Dendritic cell treated with granulocyte-macrophage colony-stimulating factor and Interleukin-4, amounts not matched to agents 40 ng/mL and 50 ng/mL, for 4 days (primary cell): ENCODE results near the gene MS4A7.

ENCODE experiments used
- H3K27ac Mint-ChIP-seq: one replicate; pipeline ENCODE4 v1.8.0; 2022; ENCODE audit warnings: mild to moderate bottlenecking, mixed read lengths
- H3K27me3 Mint-ChIP-seq: one replicate; pipeline ENCODE4 v1.8.0; 2022; ENCODE audit warnings: mild to moderate bottlenecking, mixed read lengths
- H3K36me3 Mint-ChIP-seq: one replicate; pipeline ENCODE4 v1.8.0; 2022; ENCODE audit warnings: low read depth, mixed read lengths
- H3K4me1 Mint-ChIP-seq: one replicate; pipeline ENCODE4 v1.8.0; 2022; ENCODE audit warnings: low read depth, mixed read lengths
- H3K4me3 Mint-ChIP-seq: one replicate; pipeline ENCODE4 v1.8.0; 2022; ENCODE audit warnings: mild to moderate bottlenecking, moderate library complexity, mixed read lengths
- H3K9me3 Mint-ChIP-seq: one replicate; pipeline ENCODE4 v1.8.0; 2022; ENCODE audit warnings: mixed read lengths
- intact Hi-C: fragments of 100-400 bp; cut with micrococcal nuclease; formaldehyde crosslinking; loops from one replicate; pipeline ENCODE4 v1.15.0; 2022

MS4A7 gene

DNA sequence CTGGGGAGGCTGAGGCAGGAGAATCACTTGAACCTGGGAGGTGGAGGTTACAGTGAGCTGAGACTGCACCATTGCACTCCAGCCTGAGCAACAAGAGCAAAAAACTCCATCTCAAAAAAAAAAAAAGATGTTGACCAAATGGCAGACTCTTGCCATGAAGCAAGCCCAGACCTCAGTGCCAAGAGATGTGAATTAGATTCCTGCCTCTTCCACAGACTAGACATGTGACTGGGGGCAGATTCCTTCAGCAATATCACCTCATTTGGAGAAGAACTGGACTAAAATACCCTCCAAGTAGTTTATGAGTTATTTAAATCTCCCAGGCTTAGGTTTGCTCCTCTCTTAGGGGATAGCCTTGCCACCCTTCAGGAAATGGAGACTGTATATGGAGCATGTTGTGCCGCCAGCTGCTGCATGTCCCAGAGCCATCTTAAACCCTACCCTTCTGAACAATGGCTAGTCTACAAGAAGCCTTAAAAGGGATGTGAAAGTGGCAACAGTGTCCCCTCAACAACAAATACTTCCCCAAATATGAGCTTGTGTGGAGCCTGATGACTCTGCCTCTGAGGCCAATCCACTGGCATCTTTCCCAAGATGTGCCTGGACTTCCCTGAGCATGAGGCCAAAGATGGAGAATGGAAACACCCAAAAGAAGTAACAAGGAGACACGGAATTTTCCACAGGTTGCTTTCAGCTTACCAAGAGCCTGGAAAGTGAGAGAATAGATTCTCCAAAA, 763 bp upstream of the MS4A7 start:
- Mint-ChIP-seq H3K36me3 (peaks cover 52% of the 10 kb centered on the region), H3K9me3 (no peaks in the 10 kb centered on the region), H3K27me3 (no peaks in the 10 kb centered on the region), H3K4me1 (peaks cover 82% of the 10 kb centered on the region), H3K4me3 (peak overlapping the region; percentile 96), H3K27ac (peak overlapping the region; percentile 93)
- intact Hi-C loops = loop anchor here (1.0 kb wide), 2 partner anchors 13 to 19 kb away; partner anchors contain the start of gene MS4A14

- Mint-ChIP-seq H3K36me3 (peaks cover 100% of the 10 kb centered on the region), H3K4me1 (peaks cover 73% of the 10 kb centered on the region), H3K9me3 (no peaks in the 10 kb centered on the region), H3K27me3 (no peaks in the 10 kb centered on the region), H3K27ac (peak overlapping the region; percentile 81), H3K4me3 (no peak overlapping the region)
- intact Hi-C loops = no loop called here
Measured at GRCh38 chr11:60389279-60389910, 11.1 kb downstream of the MS4A7 start.

GRCh38 chr11:60390419-60390818, 12.1 kb downstream of the MS4A7 start:
- no peaks in the 10 kb centered on the region for H3K9me3 Mint-ChIP-seq
- H3K4me1 Mint-ChIP-seq = peaks cover 74% of the 10 kb centered on the region
- intact Hi-C loops = no loop called here
- H3K4me3 Mint-ChIP-seq = no peak overlapping the region
- H3K36me3 Mint-ChIP-seq = peaks cover 98% of the 10 kb centered on the region
- H3K27ac Mint-ChIP-seq = peak overlapping the region; percentile 81
- H3K27me3 Mint-ChIP-seq = no peaks in the 10 kb centered on the region

GRCh38 chr11:60392361-60392760, 14.0 kb downstream of the MS4A7 start:
- peak overlapping the region; percentile 29 for H3K27ac Mint-ChIP-seq
- H3K9me3 Mint-ChIP-seq = no peaks in the 10 kb centered on the region
- peaks cover 84% of the 10 kb centered on the region for H3K36me3 Mint-ChIP-seq
- no peaks in the 10 kb centered on the region for H3K27me3 Mint-ChIP-seq
- intact Hi-C loops = no loop called here
- no peak overlapping the region for H3K4me3 Mint-ChIP-seq
- peaks cover 75% of the 10 kb centered on the region for H3K4me1 Mint-ChIP-seq

- intact Hi-C loops = no loop called here
- Mint-ChIP-seq H3K36me3 (peaks cover 84% of the 10 kb centered on the region), H3K27ac (peak overlapping the region; percentile 29), H3K4me3 (no peak overlapping the region), H3K4me1 (peaks cover 74% of the 10 kb centered on the region), H3K9me3 (no peaks in the 10 kb centered on the region), H3K27me3 (no peaks in the 10 kb centered on the region)
Measured at GRCh38 chr11:60393016-60393415, 14.7 kb downstream of the MS4A7 start.

DNA sequence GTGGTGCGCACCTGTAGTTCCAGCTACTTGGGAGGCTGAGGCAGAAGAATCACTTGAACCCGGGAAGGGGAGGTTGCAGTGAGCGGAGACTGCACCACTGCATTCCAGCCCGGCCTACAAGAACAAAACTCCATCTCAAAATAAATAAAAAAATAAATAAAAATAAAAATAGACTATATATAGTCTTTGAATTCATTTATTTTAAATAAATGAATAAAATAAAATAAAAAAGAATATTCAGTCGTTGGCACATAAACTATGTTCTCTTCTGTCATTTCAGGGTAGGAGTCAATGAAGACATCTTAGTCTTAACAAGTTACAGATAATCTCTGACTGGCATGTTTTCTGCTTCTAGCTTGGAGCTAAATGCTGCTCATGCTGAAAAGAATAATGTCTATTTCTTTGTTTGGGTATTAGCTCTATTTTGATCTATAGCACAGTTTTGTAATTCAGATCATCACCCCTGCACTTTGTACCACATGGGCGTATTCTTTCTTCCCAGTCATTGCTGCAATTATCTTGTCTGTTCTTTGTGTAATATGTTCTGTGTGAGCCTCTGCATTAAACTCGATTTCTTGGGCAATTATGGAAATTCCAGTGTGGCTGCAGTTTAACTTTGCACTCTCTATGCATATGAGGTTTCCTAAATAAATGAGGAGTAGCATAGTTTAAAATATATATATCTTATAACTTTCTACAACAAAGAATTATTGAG, 16.5 kb downstream of the MS4A7 start:
- H3K27ac Mint-ChIP-seq = peak overlapping the region; percentile 60
- intact Hi-C loops = no loop called here
- H3K4me3 Mint-ChIP-seq = no peak overlapping the region
- H3K9me3 Mint-ChIP-seq = no peaks in the 10 kb centered on the region
- H3K27me3 Mint-ChIP-seq = no peaks in the 10 kb centered on the region
- peaks cover 65% of the 10 kb centered on the region for H3K4me1 Mint-ChIP-seq
- H3K36me3 Mint-ChIP-seq = peaks cover 84% of the 10 kb centered on the region

GRCh38 chr11:60396382-60396781, 18.1 kb downstream of the MS4A7 start, which contains the start of gene MS4A14:
Gene MS4A14, plus strand, starts transcription at chr11:60396459. Its CDS starts 120 bp downstream, at chr11:60396579.
- Mint-ChIP-seq H3K9me3 (no peaks in the 10 kb centered on the region), H3K4me3 (no peak within 1 kb of the TSS), H3K4me1 (peaks cover 65% of the 10 kb centered on the region), H3K27ac (peak within 1 kb of the TSS; percentile 92), H3K27me3 (no peaks in the 10 kb centered on the region), H3K36me3 (peaks cover 84% of the 10 kb centered on the region)
- intact Hi-C loops = loop anchor here (1.0 kb wide), 2 partner anchors 18 to 32 kb away; partner anchors contain the start of gene MS4A7

DNA sequence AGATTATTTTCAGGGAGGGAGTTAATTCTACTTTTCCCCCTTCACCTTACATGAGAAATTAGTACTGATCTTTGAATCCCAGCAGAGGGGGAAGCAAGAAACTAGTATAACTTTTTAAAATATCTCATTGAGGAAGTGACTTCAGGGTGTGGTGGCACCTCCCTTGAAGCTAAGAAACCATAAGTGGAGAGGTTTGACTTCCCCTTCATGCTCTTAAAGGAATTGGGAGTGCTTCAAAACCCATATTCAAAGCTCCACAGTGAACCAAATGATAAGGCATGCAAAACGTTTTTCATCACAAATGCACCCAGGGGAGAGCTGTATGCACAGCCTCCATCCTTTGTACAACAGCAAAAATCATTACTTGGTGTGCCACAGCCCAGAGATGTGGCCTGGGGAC, 18.5 kb downstream of the MS4A7 start:
- Mint-ChIP-seq H3K4me1 (peaks cover 62% of the 10 kb centered on the region), H3K27me3 (no peaks in the 10 kb centered on the region), H3K27ac (peak overlapping the region; percentile 92), H3K4me3 (no peak overlapping the region), H3K36me3 (peaks cover 84% of the 10 kb centered on the region), H3K9me3 (no peaks in the 10 kb centered on the region)
- intact Hi-C loops = loop anchor here (1.0 kb wide), 2 partner anchors 18 to 32 kb away; partner anchors contain the start of gene MS4A7

GRCh38 chr11:60420015-60420414, 41.7 kb downstream of the MS4A7 start:
- H3K36me3 Mint-ChIP-seq = peaks cover 23% of the 10 kb centered on the region
- intact Hi-C loops = no loop called here
- peaks cover 8% of the 10 kb centered on the region for H3K4me1 Mint-ChIP-seq
- H3K4me3 Mint-ChIP-seq = no peak overlapping the region
- H3K9me3 Mint-ChIP-seq = peaks cover 52% of the 10 kb centered on the region
- H3K27ac Mint-ChIP-seq = no peak overlapping the region
- H3K27me3 Mint-ChIP-seq = no peaks in the 10 kb centered on the region

DNA sequence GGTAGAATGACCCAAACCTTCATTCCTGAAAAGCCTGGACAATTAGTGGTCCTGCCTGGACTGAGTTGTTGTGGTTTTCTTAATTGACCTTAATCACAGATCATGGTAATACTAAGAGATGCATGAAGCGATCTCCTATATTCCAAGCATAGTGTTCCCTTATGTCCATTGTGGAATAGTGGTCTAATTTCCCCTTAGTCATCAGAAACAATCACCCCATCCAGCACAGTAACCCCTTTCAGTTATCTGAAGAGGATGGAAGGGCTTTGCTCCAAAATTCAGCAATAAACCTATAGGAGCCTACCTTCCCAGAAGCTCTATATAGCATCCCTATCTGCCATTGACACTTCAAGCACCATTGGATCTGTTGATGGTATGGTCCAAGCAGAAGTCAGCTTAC, 44.3 kb downstream of the MS4A7 start:
- H3K27me3 Mint-ChIP-seq = no peaks in the 10 kb centered on the region
- H3K36me3 Mint-ChIP-seq = no peaks in the 10 kb centered on the region
- peaks cover 28% of the 10 kb centered on the region for H3K9me3 Mint-ChIP-seq
- H3K4me1 Mint-ChIP-seq = no peaks in the 10 kb centered on the region
- H3K27ac Mint-ChIP-seq = no peak overlapping the region
- intact Hi-C loops = no loop called here
- no peak overlapping the region for H3K4me3 Mint-ChIP-seq

DNA sequence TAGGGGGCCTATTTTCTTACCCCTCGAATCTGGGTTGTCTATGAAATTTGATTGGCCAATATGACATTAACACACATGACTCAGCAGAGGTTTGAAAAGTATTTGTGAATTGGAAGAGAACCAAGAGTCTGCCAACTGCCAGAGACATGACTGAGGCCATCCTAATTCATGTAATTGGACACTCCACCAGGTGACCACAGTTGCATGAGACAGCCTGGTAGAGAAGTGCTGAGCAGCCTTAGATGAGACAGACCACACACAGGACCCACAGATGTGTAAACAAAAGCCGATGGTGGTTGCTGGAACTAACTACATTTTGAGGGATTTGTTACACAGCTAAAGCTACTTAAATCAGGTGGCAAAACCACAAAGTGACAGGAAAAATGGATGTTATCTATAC, 50.2 kb downstream of the MS4A7 start:
- Mint-ChIP-seq H3K27ac (no peak overlapping the region), H3K9me3 (no peaks in the 10 kb centered on the region), H3K27me3 (no peaks in the 10 kb centered on the region), H3K4me3 (no peak overlapping the region), H3K36me3 (no peaks in the 10 kb centered on the region), H3K4me1 (peaks cover 9% of the 10 kb centered on the region)
- intact Hi-C loops = no loop called here

DNA sequence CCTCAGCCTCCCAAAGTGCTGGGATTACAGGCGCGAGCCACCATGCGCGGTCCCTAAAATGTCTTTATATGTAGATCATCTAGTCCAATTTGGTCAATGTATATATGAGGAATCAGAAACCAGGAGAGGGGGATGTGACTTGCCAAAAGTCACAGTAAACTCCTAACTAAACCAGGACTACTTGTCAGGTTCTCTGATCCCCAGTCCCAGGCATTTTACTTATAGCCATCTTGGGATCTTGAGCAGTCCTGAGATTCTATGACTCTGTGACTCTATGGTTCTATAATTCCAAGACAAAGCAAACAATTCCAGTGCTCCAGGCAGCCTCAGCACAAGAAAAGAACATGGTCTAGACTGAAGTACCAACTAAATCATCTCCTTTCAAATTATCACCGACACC, 50.9 kb downstream of the MS4A7 start, which contains the start of gene MS4A5:
Gene MS4A5, plus strand, starts transcription at position 301 of the 400 bp plus-strand sequence. CDS start 103 bp downstream, outside the sequence.
- no peaks in the 10 kb centered on the region for H3K36me3 Mint-ChIP-seq
- no peak within 1 kb of the TSS for H3K4me3 Mint-ChIP-seq
- intact Hi-C loops = no loop called here
- H3K27ac Mint-ChIP-seq = no peak within 1 kb of the TSS
- peaks cover 9% of the 10 kb centered on the region for H3K4me1 Mint-ChIP-seq
- no peaks in the 10 kb centered on the region for H3K9me3 Mint-ChIP-seq
- no peaks in the 10 kb centered on the region for H3K27me3 Mint-ChIP-seq

DNA sequence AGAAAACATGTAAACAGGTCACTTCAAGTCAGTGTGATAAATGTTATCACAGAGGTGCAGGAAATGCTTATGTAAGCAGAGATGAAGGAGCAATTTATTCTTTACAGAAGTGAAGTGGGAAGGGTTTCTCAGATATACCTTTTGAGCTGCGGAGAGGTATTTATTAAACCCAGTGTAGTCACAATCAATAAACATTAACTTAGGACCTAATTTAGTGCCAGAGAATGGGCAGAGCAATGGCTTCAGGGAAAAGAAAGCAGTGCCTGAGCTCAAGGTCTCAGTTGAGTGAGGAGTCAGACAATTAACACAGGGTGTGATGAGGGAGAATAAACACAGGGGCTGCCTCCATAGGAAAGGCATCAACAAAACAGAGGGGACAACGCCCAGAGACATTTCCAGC, 52.9 kb downstream of the MS4A7 start:
- Mint-ChIP-seq H3K27me3 (no peaks in the 10 kb centered on the region), H3K27ac (no peak overlapping the region), H3K36me3 (no peaks in the 10 kb centered on the region), H3K4me3 (no peak overlapping the region), H3K4me1 (peaks cover 9% of the 10 kb centered on the region), H3K9me3 (no peaks in the 10 kb centered on the region)
- intact Hi-C loops = no loop called here

- H3K27ac Mint-ChIP-seq = no peak overlapping the region
- H3K4me3 Mint-ChIP-seq = no peak overlapping the region
- intact Hi-C loops = no loop called here
- H3K4me1 Mint-ChIP-seq = peaks cover 4% of the 10 kb centered on the region
- H3K27me3 Mint-ChIP-seq = no peaks in the 10 kb centered on the region
- no peaks in the 10 kb centered on the region for H3K9me3 Mint-ChIP-seq
- no peaks in the 10 kb centered on the region for H3K36me3 Mint-ChIP-seq
Measured at GRCh38 chr11:60433401-60433800, 55.1 kb downstream of the MS4A7 start.
